HG03064 (cell line): ENCODE results near the gene GRIA1.
"Not testable (repeated sequence)": the region's sequence is repeated elsewhere in the genome, so short reads cannot be mapped to it uniquely, and the experiment has no call there.

Experiments used
- ATAC-seq: cut with Tn5 transposase; IDR thresholded peaks from one replicate; pipeline ENCODE4 v1.9.1; 2021; ENCODE audit warnings: low read depth; ENCODE audit not compliant: unreplicated experiment

Gene GRIA1

GRCh38 chr5:153813901-153814300 lies 323.4 kb downstream of the GRIA1 start:
- no peak for ATAC-seq

- no peak for ATAC-seq
Measured at GRCh38 chr5:153816870-153817269, 326.4 kb downstream of the GRIA1 start.

- ATAC-seq: no peak
Measured at GRCh38 chr5:153818626-153819025, 328.2 kb downstream of the GRIA1 start.

- ATAC-seq: no peak
Measured at GRCh38 chr5:153823036-153823435, 332.6 kb downstream of the GRIA1 start.

- ATAC-seq: no peak
Measured at GRCh38 chr5:153824909-153825308, 334.4 kb downstream of the GRIA1 start.

GRCh38 chr5:153827397-153827796 lies 336.9 kb downstream of the GRIA1 start:
- ATAC-seq: no peak

- ATAC-seq: no peak
Measured at GRCh38 chr5:153829510-153830065, 339.1 kb downstream of the GRIA1 start.

GRCh38 chr5:153831973-153832372 lies 341.5 kb downstream of the GRIA1 start:
- peak; percentile 69 for ATAC-seq

GRCh38 chr5:153835891-153836515 lies 345.5 kb downstream of the GRIA1 start:
- ATAC-seq: no peak

- not testable (repeated sequence) for ATAC-seq
Measured at GRCh38 chr5:153849303-153850113, 359.0 kb downstream of the GRIA1 start.

- ATAC-seq: no peak
Measured at GRCh38 chr5:153860195-153860886, 369.9 kb downstream of the GRIA1 start.

GRCh38 chr5:153862906-153863305 lies 372.4 kb downstream of the GRIA1 start:
- ATAC-seq: not testable (repeated sequence)
